ENCODE results near the gene ESR1. TPM values are rescaled to one million over a fixed set of nuclear protein-coding genes. Genes with fewer than 3 reads are reported as not detected.
A peak's percentile ranks its signal among the peaks of the same experiment; 100 is the strongest.

The ESR1 gene
- total RNA-seq, 1 experiment from 2014 or later: not detected

GRCh38 chr6:152122434-152122833, 315.0 kb downstream of the ESR1 start:
- Histone ChIP-seq H3K4ac (ENCODE audit: low read depth, low read length) (no peak overlapping the region), H2BK12ac (ENCODE audit: insufficient read length, low read depth, low read length) (no peak overlapping the region), H3K4me2 (ENCODE audit: insufficient read depth, insufficient read length, low read length) (no peak overlapping the region), H3K27ac (ENCODE audit: insufficient read length, low read depth, low read length) (no peak overlapping the region), H3K18ac (ENCODE audit: insufficient read length, low read depth, low read length) (no peak overlapping the region), H2BK15ac (ENCODE audit: low read depth, low read length) (no peak overlapping the region), H3K4me1 (ENCODE audit: insufficient read depth, low read length) (no peaks in the 10 kb centered on the region), H4K8ac (replicated peaks; ENCODE audit: insufficient read length, low read depth, low read length) (no peak overlapping the region), H4K20me1 (ENCODE audit: control insufficient read depth, insufficient read depth, insufficient read length) (no peaks in the 10 kb centered on the region), H3K14ac (ENCODE audit: insufficient read depth, low read length) (no peak overlapping the region), H4K5ac (ENCODE audit: insufficient read length, low read depth, low read length) (no peak overlapping the region), H3K9me3 (ENCODE audit: control insufficient read depth, low read depth, low read length) (no peaks in the 10 kb centered on the region), H2AFZ (ENCODE audit: low read length) (no peak overlapping the region), H3K23ac (ENCODE audit: insufficient read length, low read depth, low read length) (no peak overlapping the region), H3K79me2 (ENCODE audit: insufficient read depth, low read length) (no peaks in the 10 kb centered on the region), H2BK20ac (ENCODE audit: low read depth, low read length, poor library complexity, severe bottlenecking) (no peak overlapping the region), H3K79me1 (ENCODE audit: insufficient read depth, low read depth, low read length, poor library complexity, severe bottlenecking) (no peaks in the 10 kb centered on the region), H2AK5ac (ENCODE audit: insufficient read length, low read length) (no peak overlapping the region), H3K9ac (ENCODE audit: extremely low read depth, insufficient read length, low read length) (no peak overlapping the region), H3K23me2 (ENCODE audit: insufficient read length, low read depth, low read length, poor library complexity, severe bottlenecking) (peaks cover 4% of the 10 kb centered on the region), H3T11ph (ENCODE audit: low read length) (no peak overlapping the region), H3K56ac (ENCODE audit: insufficient read length, low read depth, low read length) (no peak overlapping the region), H2BK120ac (ENCODE audit: low read depth, low read length, poor library complexity, severe bottlenecking) (no peak overlapping the region), H3K27me3 (ENCODE audit: insufficient read depth, low read length) (no peaks in the 10 kb centered on the region), H4K91ac (ENCODE audit: insufficient read length, low read depth, low read length) (no peak overlapping the region), H2BK5ac (ENCODE audit: insufficient read length, low read length) (no peak overlapping the region)
- Mint-ChIP-seq H3K4me3 (no peak overlapping the region), H3K27me3 (ENCODE audit: low read depth) (no peaks in the 10 kb centered on the region), H3K27ac (peak overlapping the region in 1 of 3 experiments; percentile 14; a peak in 1 of 7 replicates), H3K4me1 (no peaks in the 10 kb centered on the region; a peak in 1 of 4 replicates), H3K9me3 (no peaks in the 10 kb centered on the region), H3K36me3 (ENCODE audit: insufficient read depth in 1 of 3, low read depth in 3 of 3) (no peaks in the 10 kb centered on the region)
- TF ChIP-seq CTCF (conservative IDR thresholded peaks at IDR 0.05): no peak
- no CpG with 5 or more reads among the region's 12 CpGs for WGBS (ENCODE audit: extremely low coverage, insufficient read length, low lambda C conversion rate)
- no peak for DNase-seq
